Skeletal muscle tissue (tissue), 4 donors: ENCODE data around the gene ARL6IP6. TPM values are rescaled to one million over a fixed set of nuclear protein-coding genes. Genes with fewer than 3 reads are reported as not detected.

Source experiments
- H3K27ac ChIP-seq: one replicate; pipeline ENCODE4 v1.7.0; 2013; ENCODE audit warnings: mild to moderate bottlenecking, low read depth, low read length, inconsistent platforms
- H3K27me3 ChIP-seq, 3 donors: one replicate each; pipeline ENCODE4 v1.7.0; 2013; ENCODE audit warnings: low read length in 3 of 3; ENCODE audit not compliant: control insufficient read depth in 3 of 3, insufficient read depth in 3 of 3
- H3K36me3 ChIP-seq, 3 donors: one replicate each; pipeline ENCODE4 v1.7.0; 2013; ENCODE audit warnings: low read length in 3 of 3; ENCODE audit not compliant: control insufficient read depth in 3 of 3, insufficient read depth in 3 of 3
- H3K4me1 ChIP-seq, 3 donors: one replicate each; pipeline ENCODE4 v1.7.0; 2013; ENCODE audit warnings: low read length in 3 of 3, mild to moderate bottlenecking in 3 of 3; ENCODE audit not compliant: control insufficient read depth in 3 of 3, insufficient read depth in 3 of 3
- H3K4me3 ChIP-seq, 3 donors: one replicate each; pipeline ENCODE4 v1.7.0; 2013; ENCODE audit warnings: low read length in 3 of 3
- H3K9ac ChIP-seq, 3 donors: one replicate each; pipeline ENCODE4 v1.7.0; 2013; ENCODE audit warnings: low read length in 3 of 3, mild to moderate bottlenecking in 3 of 3, moderate library complexity in 2 of 3, low read depth in 1 of 3
- H3K9me3 ChIP-seq, 3 donors: one replicate each; pipeline ENCODE4 v1.7.0; 2013; ENCODE audit warnings: low read length in 3 of 3; ENCODE audit not compliant: control insufficient read depth in 3 of 3
- total RNA-seq: library from RNA; depleted of rRNA; stranded (reverse); fragments of >200 nt; gene quantifications from one replicate; pipeline ENCODE4 v1.2.3, GENCODE V29; 2014
- donor health status: Osteomylitis.

Gene ARL6IP6
- 26.1 TPM for total RNA-seq

- Histone ChIP-seq H3K9ac (peak within 1 kb of the TSS; percentile 95 to 100 (median 99)), H3K27me3 (no peaks in the 10 kb centered on the region)
Observed at GRCh38 chr2:152718076-152718908, at the start of gene ARL6IP6. TSS of gene ARL6IP6 (plus strand) at chr2:152718620. CDS start at chr2:152718625, 5 bp downstream.

GRCh38 chr2:152674334-152674733 is 44.1 kb upstream of the ARL6IP6 start:
- no peaks in the 10 kb centered on the region for H3K27me3 ChIP-seq
- no peaks in the 10 kb centered on the region for H3K4me1 ChIP-seq
- no peak overlapping the region for H3K9ac ChIP-seq
- H3K9me3 ChIP-seq: no peaks in the 10 kb centered on the region
- H3K4me3 ChIP-seq: no peak overlapping the region
- peaks cover 13 to 43% (median 40%) of the 10 kb centered on the region in 3 donors for H3K36me3 ChIP-seq
- H3K27ac ChIP-seq: no peak overlapping the region

More at GRCh38 chr2:152718076-152718908, at the start of gene ARL6IP6:
- Histone ChIP-seq H3K4me3 (peak within 1 kb of the TSS; percentile 94 to 99 (median 97)), H3K36me3 (peaks cover 3 to 6% (median 5%) of the 10 kb centered on the region in 3 donors), H3K4me1 (peaks cover 18 to 28% (median 22%) of the 10 kb centered on the region in 3 donors), H3K27ac (peak within 1 kb of the TSS; percentile 99), H3K9me3 (no peaks in the 10 kb centered on the region)

GRCh38 chr2:152676461-152676860 is 42.0 kb upstream of the ARL6IP6 start:
- no peak overlapping the region for H3K4me3 ChIP-seq
- H3K36me3 ChIP-seq: peaks cover 8 to 41% (median 35%) of the 10 kb centered on the region in 3 donors
- H3K27me3 ChIP-seq: no peaks in the 10 kb centered on the region
- H3K4me1 ChIP-seq: no peaks in the 10 kb centered on the region
- H3K9ac ChIP-seq: no peak overlapping the region
- H3K27ac ChIP-seq: no peak overlapping the region
- no peaks in the 10 kb centered on the region for H3K9me3 ChIP-seq

- H3K9ac ChIP-seq: no peak overlapping the region
- H3K36me3 ChIP-seq: peaks cover 3 to 31% (median 25%) of the 10 kb centered on the region in 3 donors
- no peak overlapping the region for H3K27ac ChIP-seq
- H3K4me3 ChIP-seq: no peak overlapping the region
- no peaks in the 10 kb centered on the region for H3K27me3 ChIP-seq
- H3K4me1 ChIP-seq: no peaks in the 10 kb centered on the region
- H3K9me3 ChIP-seq: no peaks in the 10 kb centered on the region
Observed at GRCh38 chr2:152678808-152679207, 39.6 kb upstream of the ARL6IP6 start.

GRCh38 chr2:152682663-152683062 is 35.8 kb upstream of the ARL6IP6 start:
- H3K9me3 ChIP-seq: no peaks in the 10 kb centered on the region

GRCh38 chr2:152683400-152683799 is 35.0 kb upstream of the ARL6IP6 start:
- Histone ChIP-seq H3K4me3 (no peak overlapping the region), H3K9me3 (no peaks in the 10 kb centered on the region), H3K27ac (no peak overlapping the region), H3K4me1 (no peaks in the 10 kb centered on the region), H3K27me3 (no peaks in the 10 kb centered on the region), H3K9ac (no peak overlapping the region), H3K36me3 (peaks cover 0 to 13% (median 12%) of the 10 kb centered on the region in 3 donors)

More at GRCh38 chr2:152682663-152683062, 35.8 kb upstream of the ARL6IP6 start:
- H3K27ac ChIP-seq: no peak overlapping the region
- no peaks in the 10 kb centered on the region for H3K27me3 ChIP-seq
- H3K4me3 ChIP-seq: no peak overlapping the region
- H3K9ac ChIP-seq: no peak overlapping the region
- peaks cover 0 to 13% (median 12%) of the 10 kb centered on the region in 3 donors for H3K36me3 ChIP-seq
- H3K4me1 ChIP-seq: no peaks in the 10 kb centered on the region

GRCh38 chr2:152686321-152686720 is 32.1 kb upstream of the ARL6IP6 start:
- Histone ChIP-seq H3K9ac (no peak overlapping the region), H3K27ac (no peak overlapping the region), H3K4me1 (no peaks in the 10 kb centered on the region), H3K9me3 (no peaks in the 10 kb centered on the region), H3K36me3 (no peaks in the 10 kb centered on the region), H3K27me3 (no peaks in the 10 kb centered on the region), H3K4me3 (no peak overlapping the region)

- Histone ChIP-seq H3K36me3 (peaks cover 0 to 3% (median 0%) of the 10 kb centered on the region in 3 donors), H3K4me3 (no peak overlapping the region), H3K9me3 (no peaks in the 10 kb centered on the region), H3K27ac (no peak overlapping the region), H3K9ac (no peak overlapping the region), H3K4me1 (no peaks in the 10 kb centered on the region), H3K27me3 (no peaks in the 10 kb centered on the region)
Observed at GRCh38 chr2:152693033-152693432, 25.4 kb upstream of the ARL6IP6 start.

GRCh38 chr2:152694161-152694661 is 24.2 kb upstream of the ARL6IP6 start:
- H3K4me3 ChIP-seq: peak overlapping the region; percentile 1 to 45 (median 41)
- H3K27ac ChIP-seq: peak overlapping the region; percentile 32

GRCh38 chr2:152695763-152696162 is 22.7 kb upstream of the ARL6IP6 start:
- Histone ChIP-seq H3K4me3 (no peak overlapping the region), H3K9ac (no peak overlapping the region), H3K27ac (no peak overlapping the region), H3K36me3 (peaks cover 0 to 3% (median 0%) of the 10 kb centered on the region in 3 donors), H3K9me3 (no peaks in the 10 kb centered on the region), H3K4me1 (no peaks in the 10 kb centered on the region), H3K27me3 (no peaks in the 10 kb centered on the region)

More at GRCh38 chr2:152694161-152694661, 24.2 kb upstream of the ARL6IP6 start:
- Histone ChIP-seq H3K4me1 (no peaks in the 10 kb centered on the region), H3K9me3 (no peaks in the 10 kb centered on the region), H3K9ac (peak overlapping the region in 1 of 3 donors; percentile 40), H3K27me3 (no peaks in the 10 kb centered on the region), H3K36me3 (peaks cover 0 to 3% (median 0%) of the 10 kb centered on the region in 3 donors)
